ENCODE results near the gene PRAMEF1.

- TF ChIP-seq CTCF (conservative IDR thresholded peaks at IDR 0.05; ENCODE audit: low read length) (no peak), EZH2phosphoT487 (IDR thresholded peaks at IDR 0.05; ENCODE audit: borderline replicate concordance) (no peak)
Observed at GRCh38 chr1:12810691-12811408, 19.7 kb downstream of the PRAMEF1 start.

Measured in Loucy (cell line).